Ureter (tissue), 1 donor: ENCODE measurements around the gene JADE1. TPM values are rescaled to one million over a fixed set of nuclear protein-coding genes. Genes with fewer than 3 reads are reported as not detected.

Source experiments
- DNase-seq: peaks from one replicate; pipeline ENCODE4 v3.0.0-alpha.2; 2020; ENCODE audit warnings: low spot score
- total RNA-seq: library from RNA; stranded (reverse); gene quantifications from one replicate; pipeline ENCODE4 v1.2.4, GENCODE V29; 2023
- donor health status: DM: yes; HTN: yes; CAD: no.

JADE1 gene
- 56.8 TPM for total RNA-seq

DNA sequence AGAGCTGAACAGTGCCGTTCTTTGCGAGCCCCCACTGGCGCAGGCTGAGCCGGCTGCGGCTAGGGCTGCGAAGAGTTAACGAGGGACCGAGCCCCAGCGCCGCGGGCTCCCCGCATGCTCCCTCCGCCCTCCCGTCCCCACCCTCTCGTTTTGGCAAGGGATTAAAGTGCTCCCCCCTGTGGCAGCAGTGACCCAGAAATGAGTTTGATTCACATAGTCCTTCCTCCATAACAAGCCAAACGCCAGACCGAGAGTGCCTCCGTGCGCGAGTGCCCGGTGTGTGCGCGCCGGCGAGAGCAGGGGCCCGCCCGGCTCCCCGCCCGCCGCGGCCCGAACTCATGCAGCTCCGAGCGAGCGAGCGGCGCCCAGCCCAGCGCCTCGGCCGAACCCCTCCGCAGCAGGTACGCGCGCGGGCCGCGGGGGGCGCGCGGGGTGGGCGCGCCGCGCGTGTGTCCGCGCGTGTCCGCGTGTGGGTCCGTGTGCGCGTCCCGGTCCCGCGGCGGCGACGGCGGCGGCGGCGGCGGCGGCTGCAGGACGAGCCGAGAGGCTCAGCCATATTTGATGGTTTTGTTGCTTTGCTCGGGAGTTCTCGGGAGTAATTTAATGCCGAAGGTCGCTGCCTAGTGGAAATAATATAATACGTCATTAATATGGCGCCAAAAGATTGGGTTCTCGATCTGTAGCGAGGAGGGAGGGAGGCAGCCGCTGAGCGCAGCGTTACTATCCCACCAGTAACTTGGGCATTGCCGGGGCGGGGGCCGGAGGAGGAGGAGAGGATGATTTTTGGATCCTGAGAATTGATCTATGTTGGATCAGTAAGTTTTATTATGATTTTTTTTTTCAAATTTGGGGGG lies at the start of gene JADE1:
Gene JADE1 (plus strand): TSS at position 224 of the 854 bp plus-strand sequence. CDS start 22,059 bp downstream, outside the sequence.
- DNase-seq: peak; percentile 96

GRCh38 chr4:128766781-128767180 lies 42.7 kb upstream of the JADE1 start:
- DNase-seq: no peak

- no peak for DNase-seq
Measured at GRCh38 chr4:128768373-128768996, 41.0 kb upstream of the JADE1 start.

- no peak for DNase-seq
Measured at GRCh38 chr4:128769011-128769410, 40.5 kb upstream of the JADE1 start.

DNA sequence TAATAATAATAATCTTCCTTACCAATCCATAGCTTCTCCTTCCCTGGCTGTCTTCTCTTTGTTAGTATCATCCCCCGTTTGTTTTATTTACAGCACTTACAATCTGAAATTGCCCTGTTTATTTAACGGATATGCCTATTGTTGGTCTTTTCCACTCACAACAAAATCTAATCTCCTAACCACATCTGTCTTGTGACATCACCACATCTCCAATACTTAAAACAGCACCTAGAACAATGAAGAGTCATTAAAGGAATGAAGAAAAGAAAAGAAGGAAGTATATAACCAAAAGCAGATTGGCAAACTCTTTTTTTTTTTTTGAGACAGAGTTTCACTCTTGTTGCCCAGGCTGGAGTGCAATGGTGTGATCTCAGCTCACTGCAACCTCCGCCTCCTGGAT lies 38.7 kb upstream of the JADE1 start:
- no peak for DNase-seq

GRCh38 chr4:128775477-128775876 lies 34.0 kb upstream of the JADE1 start:
- DNase-seq: no peak

- no peak for DNase-seq
Measured at GRCh38 chr4:128775916-128776315, 33.6 kb upstream of the JADE1 start.

- DNase-seq: no peak
Measured at GRCh38 chr4:128776794-128777216, 32.7 kb upstream of the JADE1 start.

DNA sequence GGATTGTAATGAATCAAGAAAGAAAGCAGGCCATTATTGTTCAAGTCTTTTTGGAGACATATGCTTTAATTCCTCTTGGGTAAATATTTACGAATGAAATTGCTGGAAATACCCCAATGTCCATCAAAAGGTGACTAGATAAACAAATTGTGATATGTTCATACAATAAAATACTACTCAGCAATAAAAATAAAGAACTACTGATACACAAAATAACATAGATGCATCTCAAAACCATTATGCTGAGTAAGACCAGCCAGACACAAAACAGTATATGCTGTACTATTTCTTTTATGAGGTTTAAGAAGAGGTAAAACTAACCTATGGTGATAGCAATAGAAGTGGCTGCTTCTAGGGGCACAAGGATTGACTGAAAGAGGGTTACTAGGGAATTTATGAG lies 28.8 kb upstream of the JADE1 start:
- DNase-seq: no peak

DNA sequence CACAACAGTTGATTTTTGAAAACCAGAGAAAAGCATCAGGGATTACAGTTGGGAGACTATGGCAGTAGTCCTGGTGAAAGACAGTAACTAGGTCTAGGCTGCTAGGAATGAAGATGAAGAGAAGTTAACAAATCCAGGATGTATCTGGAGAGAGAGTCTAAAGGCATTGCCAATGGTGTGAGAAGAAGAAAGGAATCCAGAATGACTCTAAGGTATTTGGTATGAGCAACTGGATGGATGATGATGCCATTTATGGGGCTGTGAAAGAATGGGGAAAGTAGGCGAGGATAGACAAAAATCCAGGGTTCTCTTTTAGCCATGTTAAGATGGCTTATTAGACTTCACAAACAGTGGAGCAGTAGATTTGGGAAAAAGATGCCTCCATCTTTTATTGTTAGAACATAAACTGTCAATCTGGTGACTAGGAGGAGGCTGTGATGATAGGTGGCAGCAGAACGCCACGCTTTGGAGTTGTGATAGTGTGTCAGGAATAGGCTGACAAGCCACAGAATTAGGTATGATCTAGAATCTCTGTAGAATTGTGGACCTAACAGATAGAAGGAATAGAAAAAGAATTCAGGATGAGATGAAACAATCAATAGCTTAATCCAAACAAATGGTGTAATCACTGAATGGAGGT lies 27.3 kb upstream of the JADE1 start:
- no peak for DNase-seq

DNA sequence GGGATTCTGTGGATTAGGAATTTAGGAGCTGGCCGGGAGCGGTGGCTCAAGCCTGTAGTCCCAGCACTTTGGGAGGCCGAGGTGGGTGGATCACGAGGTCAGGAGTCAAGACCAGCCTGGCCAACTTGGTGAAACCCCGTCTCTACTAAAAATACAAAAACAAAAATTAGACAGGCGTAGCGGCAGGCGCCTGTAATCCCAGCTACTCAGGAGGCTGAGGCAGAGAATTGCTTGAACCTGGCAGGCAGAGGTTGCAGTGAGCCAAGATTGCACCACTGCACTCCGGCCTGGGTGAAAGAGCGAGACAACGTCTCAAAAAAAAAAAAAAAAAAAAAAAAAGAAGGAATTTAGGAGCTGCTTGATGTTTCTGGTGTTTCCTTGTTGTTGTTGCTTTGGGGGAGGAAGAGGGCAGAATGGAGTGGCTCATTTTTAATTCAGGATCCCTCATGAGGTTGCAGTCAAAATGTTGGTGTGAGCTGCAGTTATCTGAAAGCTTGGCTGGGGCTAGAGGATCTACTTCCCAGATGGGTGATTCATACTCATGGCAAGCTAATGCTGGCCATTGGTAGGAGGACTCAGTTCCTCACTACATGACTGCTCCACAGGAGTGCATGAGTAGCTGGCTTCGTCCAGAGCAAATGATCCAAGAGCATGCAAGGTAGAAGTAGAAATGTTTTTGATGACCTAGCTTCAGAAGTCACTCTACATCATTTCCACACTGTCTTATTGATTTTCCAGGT lies 26.5 kb upstream of the JADE1 start:
- no peak for DNase-seq

- no peak for DNase-seq
Measured at GRCh38 chr4:128787509-128788311, 21.8 kb upstream of the JADE1 start.

- no peak for DNase-seq
Measured at GRCh38 chr4:128793859-128794672, 15.4 kb upstream of the JADE1 start.

GRCh38 chr4:128796934-128797333 lies 12.6 kb upstream of the JADE1 start:
- no peak for DNase-seq

- no peak for DNase-seq
Measured at GRCh38 chr4:128800284-128800683, 9.2 kb upstream of the JADE1 start.

DNA sequence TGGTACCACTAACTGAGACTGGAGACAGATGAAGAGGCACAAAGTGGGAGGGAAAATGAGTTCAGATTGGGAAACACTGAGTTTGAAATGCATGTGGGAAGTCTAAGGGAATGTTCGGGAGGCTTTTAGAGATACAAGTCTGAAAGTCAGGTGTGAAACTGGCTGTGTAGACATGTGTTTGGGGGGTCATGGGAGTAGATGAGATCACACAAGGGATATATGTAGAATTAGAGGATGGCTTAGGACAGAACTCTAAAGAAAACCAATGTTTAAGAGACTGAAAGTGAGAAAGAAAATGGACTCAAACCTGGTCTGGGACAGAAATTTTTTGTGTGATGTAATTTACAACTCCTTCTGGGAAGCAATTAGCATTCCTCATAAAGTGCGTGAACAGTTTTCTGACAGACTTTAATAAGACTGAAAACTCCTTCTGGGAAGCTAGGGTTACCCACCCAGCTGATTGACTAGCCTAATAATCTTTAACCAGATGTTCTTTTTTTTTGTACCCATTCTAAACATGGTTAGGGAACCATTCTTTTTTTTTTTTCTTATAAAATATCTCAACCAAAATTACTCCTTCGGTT lies 8.7 kb upstream of the JADE1 start:
- no peak for DNase-seq

- DNase-seq: no peak
Measured at GRCh38 chr4:128802680-128803628, 6.5 kb upstream of the JADE1 start.

- DNase-seq: no peak
Measured at GRCh38 chr4:128803783-128804182, 5.7 kb upstream of the JADE1 start.
